ENCODE measurements around the gene NPY. TPM values are rescaled to one million over a fixed set of nuclear protein-coding genes. Genes with fewer than 3 reads are reported as not detected.
"Not testable (repeated sequence)": the region's sequence is repeated elsewhere in the genome, so short reads cannot be mapped to it uniquely, and the experiment has no call there.

The NPY gene
- total RNA-seq, 1 experiment from 2014 or later = not detected

- DNase-seq (ENCODE audit: unreplicated experiment) = no peak
- Mint-ChIP-seq H3K36me3 (ENCODE audit: insufficient read depth, unreplicated experiment) (no peaks in the 10 kb centered on the region), H3K27me3 (ENCODE audit: insufficient read depth, unreplicated experiment) (no peaks in the 10 kb centered on the region), H3K4me1 (ENCODE audit: insufficient read depth, unreplicated experiment) (no peaks in the 10 kb centered on the region), H3K4me3 (ENCODE audit: unreplicated experiment) (no peak overlapping the region), H3K27ac (ENCODE audit: low read depth, unreplicated experiment) (no peak overlapping the region), H3K9me3 (ENCODE audit: unreplicated experiment) (no peaks in the 10 kb centered on the region)
- ChIA-PET POLR2A (no interaction called here), CTCF (no interaction called here)
- TF ChIP-seq CTCF (IDR thresholded peaks at IDR 0.05; ENCODE audit: unreplicated experiment) = no peak
- intact Hi-C loops (cut with micrococcal nuclease) = no loop called here
- no TSS peak for BruUV-seq (replicated peaks)
Observed at GRCh38 chr7:24245362-24245761, 38.6 kb upstream of the NPY start.

GRCh38 chr7:24249266-24249665 lies 34.7 kb upstream of the NPY start:
- no TSS peak for BruUV-seq (replicated peaks)
- H3K27ac Mint-ChIP-seq (ENCODE audit: low read depth, unreplicated experiment) = no peak overlapping the region
- CTCF ChIA-PET = no interaction called here
- POLR2A ChIA-PET = interaction anchor here (0.6 to 1.0 kb wide), 3 partner anchors 33 to 1119 kb away, joined by 3 read pairs; no protein-coding TSS in a partner anchor
- no peak for TF ChIP-seq CTCF (IDR thresholded peaks at IDR 0.05; ENCODE audit: unreplicated experiment)
- no peaks in the 10 kb centered on the region for H3K27me3 Mint-ChIP-seq (ENCODE audit: insufficient read depth, unreplicated experiment)
- H3K36me3 Mint-ChIP-seq (ENCODE audit: insufficient read depth, unreplicated experiment) = no peaks in the 10 kb centered on the region
- intact Hi-C loops (cut with micrococcal nuclease) = no loop called here
- no peaks in the 10 kb centered on the region for H3K4me1 Mint-ChIP-seq (ENCODE audit: insufficient read depth, unreplicated experiment)
- H3K9me3 Mint-ChIP-seq (ENCODE audit: unreplicated experiment) = peaks cover 8% of the 10 kb centered on the region
- no peak for DNase-seq (ENCODE audit: unreplicated experiment)
- H3K4me3 Mint-ChIP-seq (ENCODE audit: unreplicated experiment) = no peak overlapping the region

GRCh38 chr7:24251568-24251967 lies 32.4 kb upstream of the NPY start:
- ChIA-PET CTCF (no interaction called here), POLR2A (interaction anchor here (0.6 kb wide), 1 partner anchor 129 kb away, joined by 5 read pairs; no protein-coding TSS in a partner anchor)
- no peak for TF ChIP-seq CTCF (IDR thresholded peaks at IDR 0.05; ENCODE audit: unreplicated experiment)
- no peak overlapping the region for H3K27ac Mint-ChIP-seq (ENCODE audit: low read depth, unreplicated experiment)
- H3K4me1 Mint-ChIP-seq (ENCODE audit: insufficient read depth, unreplicated experiment) = no peaks in the 10 kb centered on the region
- peaks cover 8% of the 10 kb centered on the region for H3K9me3 Mint-ChIP-seq (ENCODE audit: unreplicated experiment)
- intact Hi-C loops (cut with micrococcal nuclease) = no loop called here
- no peaks in the 10 kb centered on the region for H3K36me3 Mint-ChIP-seq (ENCODE audit: insufficient read depth, unreplicated experiment)
- H3K27me3 Mint-ChIP-seq (ENCODE audit: insufficient read depth, unreplicated experiment) = no peaks in the 10 kb centered on the region
- H3K4me3 Mint-ChIP-seq (ENCODE audit: unreplicated experiment) = no peak overlapping the region
- no TSS peak for BruUV-seq (replicated peaks)
- no peak for DNase-seq (ENCODE audit: unreplicated experiment)

GRCh38 chr7:24255139-24255538 lies 28.9 kb upstream of the NPY start:
- ChIA-PET POLR2A (interaction anchor here (0.6 kb wide), 1 partner anchor 809 kb away, joined by 3 read pairs; no protein-coding TSS in a partner anchor), CTCF (no interaction called here)
- no peaks in the 10 kb centered on the region for H3K27me3 Mint-ChIP-seq (ENCODE audit: insufficient read depth, unreplicated experiment)
- H3K9me3 Mint-ChIP-seq (ENCODE audit: unreplicated experiment) = peaks cover 8% of the 10 kb centered on the region
- no peak for DNase-seq (ENCODE audit: unreplicated experiment)
- H3K4me3 Mint-ChIP-seq (ENCODE audit: unreplicated experiment) = no peak overlapping the region
- no peak for TF ChIP-seq CTCF (IDR thresholded peaks at IDR 0.05; ENCODE audit: unreplicated experiment)
- BruUV-seq (replicated peaks) = no TSS peak
- intact Hi-C loops (cut with micrococcal nuclease) = no loop called here
- H3K4me1 Mint-ChIP-seq (ENCODE audit: insufficient read depth, unreplicated experiment) = no peaks in the 10 kb centered on the region
- H3K27ac Mint-ChIP-seq (ENCODE audit: low read depth, unreplicated experiment) = no peak overlapping the region
- H3K36me3 Mint-ChIP-seq (ENCODE audit: insufficient read depth, unreplicated experiment) = no peaks in the 10 kb centered on the region

GRCh38 chr7:24258324-24258723 lies 25.7 kb upstream of the NPY start:
- not testable (repeated sequence) for H3K9me3 Mint-ChIP-seq (ENCODE audit: unreplicated experiment); DNase-seq (ENCODE audit: unreplicated experiment)

More at GRCh38 chr7:24258324-24258723, 25.7 kb upstream of the NPY start:
- H3K4me1 Mint-ChIP-seq (ENCODE audit: insufficient read depth, unreplicated experiment); POLR2A ChIA-PET; H3K4me3 Mint-ChIP-seq (ENCODE audit: unreplicated experiment); intact Hi-C loops (cut with micrococcal nuclease); BruUV-seq (replicated peaks); H3K36me3 Mint-ChIP-seq (ENCODE audit: insufficient read depth, unreplicated experiment); H3K27me3 Mint-ChIP-seq (ENCODE audit: insufficient read depth, unreplicated experiment); H3K27ac Mint-ChIP-seq (ENCODE audit: low read depth, unreplicated experiment): not testable (repeated sequence)
- CTCF ChIA-PET = interaction anchor here (0.6 kb wide), 1 partner anchor 9 kb away, joined by 3 read pairs; no protein-coding TSS in a partner anchor

Measured in MCF 10A (cell line).